Measurements from ENCODE around the gene COL11A2.

The COL11A2 gene

GRCh38 chr6:33191383-33192104, 723 bp downstream of the COL11A2 start:
- DNase-seq = no peak

GRCh38 chr6:33190504-33191107, 1.7 kb downstream of the COL11A2 start:
- DNase-seq = no peak

- DNase-seq = no peak
Observed at GRCh38 chr6:33189625-33190448, 2.4 kb downstream of the COL11A2 start.

GRCh38 chr6:33189164-33189563, 3.1 kb downstream of the COL11A2 start:
- no peak for DNase-seq

- no peak for DNase-seq
Observed at GRCh38 chr6:33187809-33188208, 4.5 kb downstream of the COL11A2 start.

GRCh38 chr6:33185654-33186187, 6.5 kb downstream of the COL11A2 start:
- no peak for DNase-seq

GRCh38 chr6:33185190-33185589, 7.1 kb downstream of the COL11A2 start:
- no peak for DNase-seq

GRCh38 chr6:33183071-33183683, 9.1 kb downstream of the COL11A2 start:
- no peak for DNase-seq

GRCh38 chr6:33181141-33181540, 11.1 kb downstream of the COL11A2 start:
- no peak for DNase-seq

- DNase-seq = no peak
Observed at GRCh38 chr6:33178755-33179475, 13.4 kb downstream of the COL11A2 start.

GRCh38 chr6:33177552-33178446, 14.5 kb downstream of the COL11A2 start:
- no peak for DNase-seq

- DNase-seq = no peak
Observed at GRCh38 chr6:33176906-33177305, 15.4 kb downstream of the COL11A2 start.

- DNase-seq = no peak
Observed at GRCh38 chr6:33175436-33176069, 16.7 kb downstream of the COL11A2 start.

GRCh38 chr6:33174784-33175183, 17.5 kb downstream of the COL11A2 start:
- no peak for DNase-seq

- DNase-seq = no peak
Observed at GRCh38 chr6:33173535-33174180, 18.6 kb downstream of the COL11A2 start.

GRCh38 chr6:33172688-33173534, 19.4 kb downstream of the COL11A2 start:
- DNase-seq = no peak

- DNase-seq = no peak
Observed at GRCh38 chr6:33171880-33172687, 20.2 kb downstream of the COL11A2 start.

Measured in activated CD8-positive, alpha-beta memory T cell treated with anti-CD3 and anti-CD28 coated beads, Interleukin-2, amount 50 U/mL, for 4 hours (primary cell).